ENCODE data around the gene CDCA3.

DNA sequence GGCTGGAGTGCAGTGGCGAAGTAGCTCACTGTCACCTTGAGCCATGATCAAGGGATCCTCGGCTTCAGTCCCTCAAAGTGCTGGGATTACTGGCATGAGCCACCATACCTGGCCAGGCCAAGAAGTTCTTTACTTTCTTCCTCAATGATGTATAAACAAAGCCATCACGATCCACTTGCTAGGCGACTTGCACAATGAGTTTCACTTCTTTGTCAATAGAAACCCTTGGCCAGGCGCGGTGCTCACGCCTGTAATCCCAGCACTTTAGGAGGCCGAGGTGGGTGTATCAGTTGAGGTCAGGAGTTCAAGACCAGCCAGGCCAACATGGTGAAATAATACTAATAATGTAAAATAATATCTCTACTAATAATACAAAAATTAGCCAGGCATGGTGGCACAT lies 36.4 kb upstream of the CDCA3 start:
- TF ChIP-seq, protein P1, sequence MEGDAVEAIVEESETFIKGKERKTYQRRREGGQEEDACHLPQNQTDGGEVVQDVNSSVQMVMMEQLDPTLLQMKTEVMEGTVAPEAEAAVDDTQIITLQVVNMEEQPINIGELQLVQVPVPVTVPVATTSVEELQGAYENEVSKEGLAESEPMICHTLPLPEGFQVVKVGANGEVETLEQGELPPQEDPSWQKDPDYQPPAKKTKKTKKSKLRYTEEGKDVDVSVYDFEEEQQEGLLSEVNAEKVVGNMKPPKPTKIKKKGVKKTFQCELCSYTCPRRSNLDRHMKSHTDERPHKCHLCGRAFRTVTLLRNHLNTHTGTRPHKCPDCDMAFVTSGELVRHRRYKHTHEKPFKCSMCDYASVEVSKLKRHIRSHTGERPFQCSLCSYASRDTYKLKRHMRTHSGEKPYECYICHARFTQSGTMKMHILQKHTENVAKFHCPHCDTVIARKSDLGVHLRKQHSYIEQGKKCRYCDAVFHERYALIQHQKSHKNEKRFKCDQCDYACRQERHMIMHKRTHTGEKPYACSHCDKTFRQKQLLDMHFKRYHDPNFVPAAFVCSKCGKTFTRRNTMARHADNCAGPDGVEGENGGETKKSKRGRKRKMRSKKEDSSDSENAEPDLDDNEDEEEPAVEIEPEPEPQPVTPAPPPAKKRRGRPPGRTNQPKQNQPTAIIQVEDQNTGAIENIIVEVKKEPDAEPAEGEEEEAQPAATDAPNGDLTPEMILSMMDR (IDR thresholded peaks at IDR 0.05), result no peak
- TF ChIP-seq POLR2A (IDR thresholded peaks at IDR 0.05; ENCODE audit: low read depth), result no peak
